Measurements from ENCODE around the gene GFI1.
"Not testable (repeated sequence)": the region's sequence is repeated elsewhere in the genome, so short reads cannot be mapped to it uniquely, and the experiment has no call there.

The GFI1 gene

DNA sequence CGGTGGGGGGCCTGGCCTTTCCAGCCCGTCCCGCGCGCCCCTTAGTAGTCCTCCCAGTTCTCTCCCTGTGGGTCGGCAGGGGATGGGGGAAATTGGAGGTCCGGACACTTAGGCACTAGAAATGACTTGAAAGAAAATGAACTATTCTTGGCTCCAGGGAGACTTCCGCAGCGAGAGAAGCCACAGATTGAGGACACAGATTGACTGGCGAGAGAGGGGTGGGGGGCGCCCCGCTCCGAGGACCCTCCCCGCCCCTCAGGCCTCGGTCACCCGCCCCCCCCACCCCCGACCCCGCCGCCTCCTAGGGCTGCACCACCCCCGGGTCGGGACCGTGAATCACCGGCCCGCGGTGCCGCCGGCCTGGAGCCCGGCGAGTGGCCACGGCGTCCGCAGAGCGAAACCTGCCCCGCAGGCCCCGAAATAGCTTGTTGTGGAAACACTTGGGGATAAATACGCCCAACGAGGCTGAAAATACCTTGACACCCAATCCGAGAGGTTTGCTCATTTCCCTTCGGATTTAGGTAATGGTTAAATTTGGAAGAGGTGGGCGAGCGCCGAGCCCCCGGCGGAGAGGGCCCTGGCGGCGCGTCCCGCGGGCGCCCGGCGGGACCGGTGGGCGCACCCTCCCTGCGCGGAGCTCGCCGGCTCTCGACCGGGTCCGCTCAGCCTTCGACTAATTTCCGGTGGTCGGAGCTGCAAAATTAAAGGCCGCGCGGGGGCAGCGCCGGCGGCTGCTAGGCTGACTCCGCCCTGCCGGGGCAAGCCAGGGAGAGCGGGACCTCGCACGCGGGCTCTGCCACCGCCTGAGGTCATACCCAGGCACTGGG, at the start of gene GFI1:
GFI1 (minus strand) TSS at position 675 of the 827 bp plus-strand sequence. CDS start 3,438 bp downstream, outside the sequence.
- DNase-seq, result peak; percentile 75
- Mint-ChIP-seq H3K36me3 (peaks cover 25% of the 10 kb centered on the region), H3K27me3 (peaks cover 5% of the 10 kb centered on the region), H3K4me3 (peak within 1 kb of the TSS; percentile 86), H3K27ac (peak within 1 kb of the TSS; percentile 94), H3K9me3 (no peaks in the 10 kb centered on the region), H3K4me1 (peaks cover 48% of the 10 kb centered on the region)
- CTCF ChIA-PET, result interaction anchor here (0.6 to 5.8 kb wide), 18 partner anchors 9 to 177 kb away, joined by 3 to 52 read pairs (median 6); no protein-coding TSS in a partner anchor

DNA sequence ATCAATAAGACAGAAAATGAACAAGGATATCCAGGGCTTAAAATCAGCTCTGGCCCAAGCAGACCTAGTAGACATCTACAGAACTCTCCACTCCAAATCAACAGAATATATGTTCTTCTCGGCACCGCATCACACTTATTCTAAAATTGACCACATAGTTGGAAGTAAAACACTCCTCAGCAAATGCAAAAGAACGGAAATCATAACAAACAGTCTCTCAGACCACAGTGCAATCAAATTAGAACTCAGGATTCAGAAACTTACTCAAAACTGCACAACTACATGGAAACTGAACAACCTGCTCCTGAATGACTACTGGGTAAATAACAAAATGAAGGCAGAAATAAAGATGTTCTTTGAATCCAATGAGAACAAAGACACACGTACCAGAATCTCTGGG, 45.6 kb upstream of the GFI1 start:
- Mint-ChIP-seq H3K27ac (peak overlapping the region; percentile 50), H3K9me3 (peaks cover 19% of the 10 kb centered on the region), H3K36me3 (peaks cover 29% of the 10 kb centered on the region), H3K4me1 (peaks cover 63% of the 10 kb centered on the region)
- CTCF ChIA-PET, H3K4me3 Mint-ChIP-seq, DNase-seq, H3K27me3 Mint-ChIP-seq: not testable (repeated sequence)

DNA sequence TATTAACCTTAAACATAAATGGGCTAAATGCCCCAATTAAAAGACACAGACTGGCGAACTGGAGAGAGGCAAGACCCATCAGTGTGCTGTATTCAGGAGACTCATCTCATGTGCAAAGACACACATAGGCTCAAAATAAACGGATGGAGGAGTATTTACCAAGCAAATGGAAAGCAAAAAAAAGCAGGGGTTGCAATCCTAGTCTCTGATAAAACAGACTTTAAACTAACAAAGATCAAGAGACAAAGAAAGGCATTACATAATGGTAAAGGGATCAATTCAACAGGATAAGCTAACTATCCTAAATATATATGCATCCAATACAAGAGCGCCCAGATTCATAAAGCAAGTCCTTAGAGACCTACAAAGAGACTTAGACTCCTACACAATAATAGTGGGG, 45.2 kb upstream of the GFI1 start:
- DNase-seq, H3K4me3 Mint-ChIP-seq, H3K27me3 Mint-ChIP-seq: not testable (repeated sequence)
- H3K27ac Mint-ChIP-seq, result peak overlapping the region; percentile 19
- peaks cover 60% of the 10 kb centered on the region for H3K4me1 Mint-ChIP-seq
- H3K9me3 Mint-ChIP-seq, result peaks cover 19% of the 10 kb centered on the region
- H3K36me3 Mint-ChIP-seq, result peaks cover 29% of the 10 kb centered on the region
- CTCF ChIA-PET, result interaction anchor here (1.3 to 2.2 kb wide), 2 partner anchors 27 to 47 kb away, joined by 4 read pairs; no protein-coding TSS in a partner anchor

DNA sequence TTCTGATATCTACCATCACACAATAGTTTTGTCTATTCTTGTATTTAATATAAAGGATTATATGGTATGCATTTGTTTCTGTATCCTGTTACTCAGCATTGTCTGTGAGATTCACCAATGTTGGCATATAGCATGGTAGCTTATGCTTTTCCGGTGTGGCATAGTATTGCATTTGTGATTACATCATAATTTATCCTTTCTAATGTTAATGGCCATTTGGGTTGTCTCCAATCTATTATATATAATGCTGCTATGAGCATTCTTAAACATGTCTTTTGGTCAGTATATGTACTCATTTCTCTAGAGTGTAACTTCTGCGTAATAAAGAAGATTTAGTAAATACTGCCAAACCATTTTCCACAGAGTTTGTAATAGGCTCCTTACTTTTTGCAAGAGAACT, 40.9 kb upstream of the GFI1 start:
- no peak overlapping the region for H3K4me3 Mint-ChIP-seq
- no peak for DNase-seq
- peaks cover 15% of the 10 kb centered on the region for H3K36me3 Mint-ChIP-seq

DNA sequence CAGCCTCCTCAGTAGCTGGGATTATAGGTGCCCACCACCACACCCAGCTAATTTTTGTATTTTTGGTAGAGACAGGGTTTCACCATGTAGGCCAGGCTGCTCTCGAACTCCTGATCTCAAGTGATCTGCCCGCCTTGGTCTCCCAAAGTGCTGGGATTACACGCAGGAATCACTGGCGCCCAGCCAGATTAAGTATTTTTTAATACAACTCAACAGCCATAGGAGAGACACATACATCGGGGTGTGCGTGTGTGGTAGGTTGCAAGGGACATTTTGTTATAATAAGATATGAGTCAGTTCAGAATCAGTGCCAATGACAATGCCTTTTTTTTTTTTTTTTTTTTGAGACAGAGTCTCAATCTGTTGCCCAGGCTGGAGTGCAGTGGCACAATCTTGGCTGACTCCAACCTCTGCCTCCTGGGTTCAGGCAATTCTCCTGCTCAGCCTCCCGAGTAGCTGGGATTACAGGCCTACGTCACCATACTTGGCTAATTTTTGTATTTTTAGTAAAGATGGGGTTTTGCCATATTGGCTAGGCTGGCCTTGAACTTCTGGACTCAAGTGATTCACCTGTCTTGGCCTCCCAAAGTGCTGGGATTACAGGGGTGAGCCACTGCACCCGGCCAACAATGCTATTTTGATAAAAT, 38.3 kb upstream of the GFI1 start:
- H3K27ac Mint-ChIP-seq, H3K4me3 Mint-ChIP-seq, CTCF ChIA-PET, H3K36me3 Mint-ChIP-seq, H3K9me3 Mint-ChIP-seq, H3K27me3 Mint-ChIP-seq, H3K4me1 Mint-ChIP-seq, DNase-seq: not testable (repeated sequence)

More for the DNA sequence above, 40.9 kb upstream of the GFI1 start:
- H3K27ac Mint-ChIP-seq, result no peak overlapping the region
- H3K27me3 Mint-ChIP-seq, result no peaks in the 10 kb centered on the region
- H3K4me1 Mint-ChIP-seq, result peaks cover 19% of the 10 kb centered on the region
- CTCF ChIA-PET, result no interaction called here
- peaks cover 6% of the 10 kb centered on the region for H3K9me3 Mint-ChIP-seq

DNA sequence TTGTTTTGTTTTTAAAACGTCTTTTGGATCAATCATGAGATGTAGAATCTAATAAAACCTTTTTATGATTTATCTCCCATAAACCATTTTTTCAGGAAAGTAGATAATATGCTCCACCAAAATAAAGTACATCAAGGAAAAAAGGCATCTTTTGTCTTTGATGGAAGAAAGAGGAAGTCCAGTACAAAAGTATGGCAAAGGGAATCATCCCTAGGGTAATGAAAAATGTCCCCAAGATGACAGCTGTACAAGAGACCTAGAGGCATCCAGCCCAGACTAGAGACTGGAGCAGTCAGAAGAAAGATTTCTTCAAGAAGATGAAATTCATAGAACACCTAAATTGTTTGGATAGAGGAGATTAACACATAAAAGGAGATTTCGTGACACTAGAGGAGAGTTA, 32.3 kb upstream of the GFI1 start:
- Mint-ChIP-seq H3K27me3 (no peaks in the 10 kb centered on the region), H3K4me1 (peaks cover 9% of the 10 kb centered on the region), H3K4me3 (no peak overlapping the region), H3K36me3 (no peaks in the 10 kb centered on the region), H3K27ac (no peak overlapping the region), H3K9me3 (no peaks in the 10 kb centered on the region)
- no peak for DNase-seq
- CTCF ChIA-PET, result no interaction called here

DNA sequence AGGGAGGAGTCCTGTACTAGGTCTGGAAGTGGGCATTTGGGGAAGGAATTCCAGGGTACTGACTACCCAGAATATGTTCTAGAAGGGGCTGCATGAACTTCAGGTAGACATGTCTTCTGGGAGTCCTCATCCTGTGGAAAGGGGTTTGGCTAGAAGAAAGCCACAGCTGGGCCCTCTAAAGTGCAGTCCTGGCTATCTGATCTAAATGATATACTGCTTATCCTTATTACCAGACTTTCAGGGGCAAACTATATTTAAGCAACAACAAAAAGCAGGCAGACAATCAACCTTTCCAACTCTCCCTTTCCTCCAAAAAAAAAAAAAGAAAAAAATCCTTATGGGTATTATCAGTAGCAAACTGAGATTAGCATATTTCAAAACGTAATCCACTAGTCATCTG, 29.8 kb upstream of the GFI1 start:
- Mint-ChIP-seq H3K36me3 (no peaks in the 10 kb centered on the region), H3K4me1 (peaks cover 12% of the 10 kb centered on the region), H3K27ac (no peak overlapping the region), H3K9me3 (no peaks in the 10 kb centered on the region), H3K4me3 (no peak overlapping the region), H3K27me3 (no peaks in the 10 kb centered on the region)
- CTCF ChIA-PET, result no interaction called here
- no peak for DNase-seq

DNA sequence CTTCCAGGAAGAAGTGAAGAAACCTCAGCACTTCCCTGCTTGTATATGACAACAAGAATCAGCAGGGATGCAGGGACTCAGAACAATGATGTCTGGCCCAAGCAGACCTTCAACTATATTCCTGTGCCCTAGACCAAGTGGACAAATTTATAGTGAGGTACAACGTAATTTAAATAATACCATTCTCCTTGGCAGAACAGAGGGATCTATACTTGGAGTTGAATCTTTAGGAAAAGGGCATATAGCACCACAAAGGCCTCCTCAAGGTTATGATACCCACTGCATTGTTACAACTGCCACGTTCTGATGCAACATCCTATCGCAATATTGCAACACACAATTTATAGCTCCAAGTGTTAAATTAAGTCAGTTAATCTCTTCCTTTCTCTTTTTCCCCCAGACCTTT, 29.1 kb upstream of the GFI1 start:
- Mint-ChIP-seq H3K27ac (no peak overlapping the region), H3K36me3 (no peaks in the 10 kb centered on the region), H3K4me1 (peaks cover 12% of the 10 kb centered on the region), H3K4me3 (no peak overlapping the region), H3K9me3 (no peaks in the 10 kb centered on the region), H3K27me3 (no peaks in the 10 kb centered on the region)
- CTCF ChIA-PET, result no interaction called here
- DNase-seq, result no peak

DNA sequence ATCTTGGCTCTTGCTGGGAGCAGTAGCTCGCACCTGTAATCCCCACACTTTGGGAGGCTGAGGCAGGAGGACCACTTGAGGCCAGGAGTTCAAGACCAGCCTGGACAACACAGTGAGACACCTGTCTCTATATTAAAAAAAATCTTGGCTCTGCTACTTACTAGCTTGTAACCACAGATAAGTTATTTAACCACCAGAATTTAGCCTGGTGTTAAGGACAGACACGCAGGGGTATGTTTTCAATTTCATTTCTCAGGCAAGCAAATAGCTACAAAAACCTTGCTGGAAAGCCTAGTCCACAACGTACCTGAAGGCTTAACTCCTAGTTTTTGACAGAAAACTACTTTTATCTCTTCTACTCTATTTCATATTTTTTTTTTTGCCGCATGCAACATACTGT, 24.8 kb upstream of the GFI1 start:
- Mint-ChIP-seq H3K4me3 (no peak overlapping the region), H3K36me3 (no peaks in the 10 kb centered on the region), H3K27me3 (no peaks in the 10 kb centered on the region), H3K9me3 (no peaks in the 10 kb centered on the region), H3K4me1 (peaks cover 10% of the 10 kb centered on the region), H3K27ac (no peak overlapping the region)
- no peak for DNase-seq
- CTCF ChIA-PET, result no interaction called here

DNA sequence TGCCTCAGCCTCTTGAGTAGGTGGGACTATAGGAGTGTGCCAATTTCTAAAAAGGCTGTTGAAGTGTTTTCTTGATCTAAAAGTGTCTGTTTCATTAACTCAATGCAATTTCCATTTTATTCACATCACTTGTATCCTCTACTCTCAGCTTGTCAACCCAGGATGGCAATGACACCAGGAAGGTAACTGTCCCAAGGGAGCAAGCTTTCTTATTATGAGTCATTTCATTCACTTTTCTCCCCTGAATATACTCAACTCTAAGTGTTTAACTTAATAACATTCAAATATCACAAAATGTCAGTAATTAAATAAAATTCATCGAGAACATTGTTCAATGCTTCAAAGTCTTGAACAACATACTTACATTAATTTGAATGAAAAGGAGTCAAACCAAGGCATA, 22.9 kb upstream of the GFI1 start:
- Mint-ChIP-seq H3K27ac (no peak overlapping the region), H3K36me3 (no peaks in the 10 kb centered on the region)

DNA sequence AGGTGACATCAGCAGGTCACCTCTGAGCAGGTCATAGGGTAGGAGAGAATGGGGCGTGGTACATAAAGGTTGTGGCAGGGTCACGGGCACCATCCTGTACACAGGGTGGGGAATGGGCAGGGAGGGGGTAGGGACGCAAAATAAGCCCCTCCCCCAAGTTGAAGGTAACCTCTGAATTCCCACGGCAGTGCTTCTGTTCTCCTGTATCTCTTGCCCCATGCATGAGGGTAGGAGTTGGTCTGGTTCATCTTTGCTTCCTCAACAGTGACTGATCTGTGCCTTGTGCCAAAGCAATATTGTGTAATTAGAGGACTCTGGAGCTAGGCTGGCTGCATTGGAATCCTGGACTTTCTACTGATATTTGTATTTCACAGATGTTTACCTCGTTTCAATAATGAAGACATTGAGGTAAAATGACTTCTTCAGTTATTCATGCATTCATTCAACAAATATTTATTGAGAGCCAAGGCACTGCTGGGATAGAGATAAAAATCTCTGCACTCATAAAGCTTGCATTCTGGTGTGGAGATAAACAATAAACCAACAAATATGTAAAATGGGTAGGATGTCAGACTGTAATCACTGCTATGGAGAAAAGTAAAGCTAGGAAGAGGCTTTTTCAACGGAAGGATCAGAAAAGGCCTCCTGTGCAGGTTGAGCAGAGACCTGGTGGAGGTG, 18.4 kb upstream of the GFI1 start:
- Mint-ChIP-seq H3K9me3 (no peaks in the 10 kb centered on the region), H3K4me1 (peaks cover 31% of the 10 kb centered on the region), H3K4me3 (no peak overlapping the region), H3K27ac (no peak overlapping the region), H3K36me3 (no peaks in the 10 kb centered on the region), H3K27me3 (no peaks in the 10 kb centered on the region)
- CTCF ChIA-PET, result interaction anchor here (1.2 kb wide), 1 partner anchor 26 kb away, joined by 4 read pairs; no protein-coding TSS in a partner anchor
- DNase-seq, result no peak

More for the DNA sequence above, 22.9 kb upstream of the GFI1 start:
- DNase-seq, result no peak
- Mint-ChIP-seq H3K4me1 (peaks cover 11% of the 10 kb centered on the region), H3K4me3 (no peak overlapping the region), H3K9me3 (no peaks in the 10 kb centered on the region), H3K27me3 (no peaks in the 10 kb centered on the region)
- CTCF ChIA-PET, result no interaction called here

DNA sequence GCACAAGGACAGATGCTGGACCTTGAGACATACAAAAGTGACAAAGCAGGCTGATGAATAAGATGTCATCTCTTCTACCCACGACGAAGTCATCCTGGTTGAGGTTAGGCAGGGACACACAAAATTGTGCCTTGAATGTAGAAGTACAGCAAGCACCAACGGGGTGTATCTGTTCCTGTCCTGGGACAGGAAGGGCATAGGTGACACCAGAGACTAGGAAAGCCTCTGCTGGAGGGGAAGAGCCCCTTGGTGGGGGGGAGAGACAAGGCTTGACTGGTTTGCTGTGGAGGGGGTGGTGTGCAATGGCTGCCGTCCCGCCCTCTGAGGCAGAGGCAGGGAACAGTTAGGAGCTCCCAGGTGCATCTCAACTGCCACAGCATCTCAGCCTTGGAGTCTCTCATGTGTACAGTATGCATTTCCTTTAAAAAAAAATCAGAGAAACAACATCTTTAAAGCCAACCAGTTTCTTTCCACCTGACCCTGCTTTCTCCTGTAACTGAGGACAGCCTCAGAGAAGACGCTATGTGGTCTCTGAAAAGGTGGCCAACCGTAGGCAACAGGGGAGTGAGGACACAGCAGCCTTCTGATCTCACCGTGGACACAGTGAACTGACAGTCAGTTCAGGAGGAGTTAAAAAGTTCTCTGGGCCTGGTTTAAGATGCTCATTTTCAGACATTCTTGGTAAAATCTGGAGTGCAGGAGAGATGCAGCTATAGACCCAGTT, 17.7 kb upstream of the GFI1 start:
- H3K36me3 Mint-ChIP-seq, result no peaks in the 10 kb centered on the region
- no peak overlapping the region for H3K4me3 Mint-ChIP-seq
- H3K4me1 Mint-ChIP-seq, result peaks cover 31% of the 10 kb centered on the region
- H3K27ac Mint-ChIP-seq, result no peak overlapping the region
- H3K9me3 Mint-ChIP-seq, result no peaks in the 10 kb centered on the region
- no peaks in the 10 kb centered on the region for H3K27me3 Mint-ChIP-seq
- CTCF ChIA-PET, result interaction anchor here (0.6 to 1.2 kb wide), 3 partner anchors 16 to 27 kb away, joined by 3 to 4 read pairs (median 4); no protein-coding TSS in a partner anchor
- no peak for DNase-seq

DNA sequence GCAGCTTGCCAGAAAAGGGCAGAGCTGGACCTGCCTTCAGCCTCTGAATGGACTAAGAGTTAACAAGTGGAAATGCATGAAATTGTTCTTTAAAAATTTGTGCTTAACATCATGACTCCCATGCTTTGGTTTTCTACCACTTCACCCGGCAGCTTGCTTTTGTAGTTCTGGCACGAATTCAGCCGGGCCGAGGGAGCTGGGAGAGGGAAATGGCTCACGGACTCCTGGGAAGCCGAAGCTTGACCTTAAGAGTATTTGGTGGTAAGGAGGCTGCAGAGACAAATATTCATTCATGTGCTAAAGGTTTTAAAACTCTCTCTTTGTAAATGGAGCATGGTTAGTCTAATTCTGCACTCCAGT, 17.2 kb upstream of the GFI1 start:
- Mint-ChIP-seq H3K27ac (no peak overlapping the region), H3K27me3 (no peaks in the 10 kb centered on the region), H3K9me3 (no peaks in the 10 kb centered on the region), H3K4me3 (no peak overlapping the region), H3K36me3 (no peaks in the 10 kb centered on the region), H3K4me1 (peaks cover 31% of the 10 kb centered on the region)
- DNase-seq, result no peak
- CTCF ChIA-PET, result interaction anchor here (0.6 to 1.1 kb wide), 3 partner anchors 15 to 35 kb away, joined by 3 to 4 read pairs (median 3); no protein-coding TSS in a partner anchor
